Myocyte (in vitro differentiated cells): Measurements from ENCODE around the gene GALNT17. TPM values are rescaled to one million over a fixed set of nuclear protein-coding genes. Genes with fewer than 3 reads are reported as not detected.

Experiments
- DNase-seq: peaks from one replicate; pipeline ENCODE4 v3.0.0-alpha.2; 2012; ENCODE audit warnings: low read depth
- total RNA-seq: library from RNA; depleted of rRNA; stranded (reverse); fragments of >200 nt; gene quantifications from 2 replicates; pipeline ENCODE4 v1.2.3, GENCODE V29; 2014

Gene GALNT17
- total RNA-seq, 1 donor from 2014 or later, result 3.5 TPM

DNA sequence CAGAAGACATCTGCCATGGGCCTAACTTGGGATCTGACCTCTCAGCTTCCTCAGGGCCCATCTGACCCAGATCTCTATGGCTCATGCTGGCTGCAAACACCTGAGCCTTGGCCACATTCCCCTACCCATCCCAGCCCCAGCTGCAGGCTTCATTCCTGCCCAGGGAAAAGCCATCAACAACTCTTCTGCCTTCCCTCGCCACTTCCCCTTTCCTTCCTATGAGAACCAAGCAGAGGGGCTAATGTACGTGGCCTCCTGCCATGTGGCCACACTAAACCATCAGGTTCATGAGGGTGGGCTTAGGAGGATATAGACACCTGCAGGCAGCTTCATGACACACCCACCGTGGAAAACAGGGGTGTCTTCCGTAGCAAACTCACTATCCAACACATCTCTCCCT lies 312.2 kb downstream of the GALNT17 start:
- DNase-seq, result peak; percentile 42

DNA sequence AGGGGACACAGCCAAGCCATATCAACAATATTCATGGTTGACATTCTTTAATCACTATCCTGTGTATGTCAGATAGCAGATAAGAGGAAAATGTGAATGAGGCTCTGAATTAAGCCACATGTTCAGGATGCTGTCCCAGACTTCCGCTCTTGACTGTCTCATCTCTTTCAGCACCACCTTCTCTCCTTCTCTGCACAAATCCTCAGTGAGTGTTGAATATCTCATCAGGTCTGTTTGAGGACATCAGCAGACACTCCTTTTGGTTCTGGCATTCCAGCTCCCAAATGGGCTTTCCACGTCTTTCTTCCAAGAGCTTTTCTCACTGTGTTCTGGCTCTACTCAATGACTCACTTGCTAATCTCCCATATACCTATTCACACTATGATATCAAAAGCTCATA lies 321.7 kb downstream of the GALNT17 start:
- DNase-seq, result no peak

- peak; percentile 30 for DNase-seq
Observed at GRCh38 chr7:71454981-71455380, 323.0 kb downstream of the GALNT17 start.

- no peak for DNase-seq
Observed at GRCh38 chr7:71457021-71457420, 325.1 kb downstream of the GALNT17 start.

GRCh38 chr7:71457846-71458590 lies 326.1 kb downstream of the GALNT17 start:
- DNase-seq, result peak; percentile 26

- DNase-seq, result peak; percentile 85
Observed at GRCh38 chr7:71459132-71459531, 327.2 kb downstream of the GALNT17 start.

DNA sequence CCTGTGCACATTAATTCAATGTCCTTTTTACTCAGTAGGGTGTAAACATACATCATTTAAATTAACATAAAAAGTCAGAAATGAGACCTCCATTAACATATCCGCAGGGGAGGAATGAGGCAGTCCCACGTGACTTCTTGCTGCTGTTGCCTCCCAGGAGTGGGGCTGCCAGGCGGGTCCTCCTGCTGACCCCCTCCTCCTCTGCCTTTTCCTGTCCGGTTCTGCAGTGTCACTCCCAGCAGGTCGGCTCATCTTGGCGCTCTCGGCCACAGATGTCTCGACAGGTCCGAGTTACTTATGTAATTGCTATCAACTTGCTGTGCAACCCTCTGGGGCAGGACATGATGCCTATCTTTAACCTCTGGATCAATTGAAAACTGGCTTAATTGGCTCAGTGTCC lies 329.6 kb downstream of the GALNT17 start:
- no peak for DNase-seq

GRCh38 chr7:71465741-71466189 lies 333.8 kb downstream of the GALNT17 start:
- DNase-seq, result no peak

GRCh38 chr7:71466448-71467145 lies 334.7 kb downstream of the GALNT17 start:
- DNase-seq, result no peak

- no peak for DNase-seq
Observed at GRCh38 chr7:71470326-71470725, 338.4 kb downstream of the GALNT17 start.

GRCh38 chr7:71470830-71471229 lies 338.9 kb downstream of the GALNT17 start:
- no peak for DNase-seq

DNA sequence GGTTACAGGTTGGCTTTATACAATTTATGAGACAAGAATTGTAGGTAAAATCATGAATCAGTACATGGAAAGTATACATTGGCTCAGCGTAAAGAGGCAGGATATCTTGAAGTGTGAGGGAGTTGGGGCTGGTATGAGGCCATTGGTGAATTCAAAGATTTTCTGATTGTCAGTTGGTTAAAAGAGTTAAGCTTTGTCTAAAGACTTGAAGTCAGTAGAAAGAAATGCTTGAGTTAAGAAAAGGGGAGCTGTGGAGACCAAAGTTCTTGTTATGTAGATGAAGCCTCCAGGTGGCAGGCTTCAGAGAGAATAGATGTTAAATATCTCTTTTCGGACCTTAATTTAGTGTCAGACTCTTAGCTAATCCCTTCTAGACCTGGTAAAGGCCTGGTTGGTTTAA lies 341.0 kb downstream of the GALNT17 start:
- no peak for DNase-seq

DNA sequence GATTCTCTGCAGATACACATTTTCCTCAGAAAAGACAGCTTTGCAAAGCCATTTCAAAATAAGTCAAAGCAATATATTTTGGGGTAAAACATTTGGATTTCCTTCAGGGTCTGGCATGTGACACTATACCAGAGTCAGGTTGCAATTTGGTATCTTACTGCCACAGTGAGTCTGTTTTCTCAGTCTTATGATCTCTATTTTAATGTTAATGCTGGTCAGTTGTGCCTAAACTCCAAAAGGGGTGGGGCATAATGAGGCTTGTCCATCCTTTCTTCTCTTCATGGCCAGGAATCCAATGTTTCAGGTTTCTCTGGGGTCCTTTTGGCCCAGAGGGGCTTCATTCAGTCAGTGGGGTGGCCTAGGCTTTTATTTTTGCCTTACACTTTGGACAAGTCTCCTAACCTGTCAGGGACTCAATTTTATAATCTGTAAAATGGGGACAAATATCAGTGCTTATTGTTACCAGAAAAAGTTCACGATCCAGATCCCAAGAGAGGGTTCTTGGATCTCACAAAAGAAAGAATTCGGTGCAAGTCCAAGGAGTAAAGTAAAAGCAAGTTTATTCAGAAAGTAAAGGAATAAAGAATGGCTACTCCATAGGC lies 341.5 kb downstream of the GALNT17 start:
- DNase-seq, result no peak

DNA sequence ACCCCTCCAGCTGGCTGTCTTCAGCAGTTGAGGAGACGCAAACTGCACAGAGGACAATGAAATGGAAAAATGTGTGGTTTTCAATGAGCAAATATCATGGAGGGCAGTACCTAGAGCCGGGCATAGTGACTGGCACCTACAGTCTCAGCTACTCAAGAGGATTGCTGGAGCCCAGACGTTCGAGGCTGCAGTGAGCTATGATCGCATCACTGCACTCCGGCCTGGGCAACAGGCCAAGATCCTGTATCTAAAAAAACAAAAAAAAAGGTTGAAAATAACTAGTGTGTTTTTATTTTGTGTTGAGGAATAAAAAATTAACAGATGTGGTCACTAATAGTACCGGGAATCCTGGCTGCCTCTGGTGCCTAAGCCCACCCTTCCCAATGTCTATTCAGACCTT lies 345.5 kb downstream of the GALNT17 start:
- DNase-seq, result no peak

DNA sequence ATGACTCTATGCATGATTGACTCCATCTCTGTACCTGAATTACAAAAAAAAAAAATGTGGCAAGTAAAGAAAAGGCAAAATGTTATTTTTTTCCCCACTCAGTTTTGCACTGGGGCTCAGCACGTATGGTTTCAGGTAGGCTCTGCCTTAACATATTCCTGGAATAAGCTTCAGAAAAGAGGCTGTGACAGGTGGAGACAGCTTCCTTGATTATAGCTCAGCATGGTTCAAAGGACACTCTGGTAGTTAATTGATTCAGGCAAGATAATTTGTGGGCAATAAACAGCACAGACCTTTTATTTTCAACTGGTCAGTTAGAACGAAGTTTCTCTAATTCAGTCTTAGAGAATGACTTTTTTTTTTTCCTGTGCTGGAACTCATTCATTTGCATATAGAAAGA lies 347.3 kb downstream of the GALNT17 start:
- no peak for DNase-seq

DNA sequence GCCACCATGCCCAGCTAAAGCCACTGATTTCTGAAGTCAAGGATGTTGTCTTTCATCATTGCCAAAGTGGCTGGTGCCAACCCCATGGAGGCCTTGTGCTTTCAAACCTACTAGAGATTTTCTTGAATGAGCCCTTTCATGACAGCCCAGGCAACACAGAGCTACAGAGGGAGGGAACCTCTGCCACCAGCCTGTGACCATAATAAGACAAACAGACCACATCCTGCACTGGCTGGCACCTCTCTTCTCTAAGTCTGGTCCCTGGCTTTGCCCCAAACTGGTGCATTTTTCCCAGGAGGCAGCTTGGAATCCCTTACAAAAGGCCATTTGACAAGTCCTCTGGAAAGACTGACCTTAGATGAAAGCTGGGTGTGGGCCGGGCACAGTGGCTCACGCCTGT lies 348.8 kb downstream of the GALNT17 start:
- peak; percentile 24 for DNase-seq

GRCh38 chr7:71482284-71482683 lies 350.3 kb downstream of the GALNT17 start:
- DNase-seq, result no peak

DNA sequence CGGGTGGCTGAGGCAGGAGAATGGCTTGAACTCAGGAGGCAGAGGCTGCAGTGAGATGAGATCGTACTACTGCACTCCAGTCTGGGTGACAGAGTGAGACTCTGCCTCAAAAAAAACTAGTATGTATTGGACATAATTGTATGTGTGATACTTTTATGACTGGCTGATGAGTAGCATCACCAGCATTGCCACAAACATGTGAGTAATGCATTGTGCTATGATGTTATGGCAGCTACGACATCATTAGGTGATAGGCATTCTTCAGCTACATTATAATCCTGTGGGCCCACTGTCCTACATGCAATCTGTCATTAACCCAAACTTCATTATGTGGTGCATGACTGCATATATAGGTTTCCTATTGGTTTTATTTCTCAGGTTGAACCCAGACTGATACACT lies 352.4 kb downstream of the GALNT17 start:
- no peak for DNase-seq

GRCh38 chr7:71485586-71485985 lies 353.6 kb downstream of the GALNT17 start:
- no peak for DNase-seq

- DNase-seq, result no peak
Observed at GRCh38 chr7:71486414-71486813, 354.5 kb downstream of the GALNT17 start.

DNA sequence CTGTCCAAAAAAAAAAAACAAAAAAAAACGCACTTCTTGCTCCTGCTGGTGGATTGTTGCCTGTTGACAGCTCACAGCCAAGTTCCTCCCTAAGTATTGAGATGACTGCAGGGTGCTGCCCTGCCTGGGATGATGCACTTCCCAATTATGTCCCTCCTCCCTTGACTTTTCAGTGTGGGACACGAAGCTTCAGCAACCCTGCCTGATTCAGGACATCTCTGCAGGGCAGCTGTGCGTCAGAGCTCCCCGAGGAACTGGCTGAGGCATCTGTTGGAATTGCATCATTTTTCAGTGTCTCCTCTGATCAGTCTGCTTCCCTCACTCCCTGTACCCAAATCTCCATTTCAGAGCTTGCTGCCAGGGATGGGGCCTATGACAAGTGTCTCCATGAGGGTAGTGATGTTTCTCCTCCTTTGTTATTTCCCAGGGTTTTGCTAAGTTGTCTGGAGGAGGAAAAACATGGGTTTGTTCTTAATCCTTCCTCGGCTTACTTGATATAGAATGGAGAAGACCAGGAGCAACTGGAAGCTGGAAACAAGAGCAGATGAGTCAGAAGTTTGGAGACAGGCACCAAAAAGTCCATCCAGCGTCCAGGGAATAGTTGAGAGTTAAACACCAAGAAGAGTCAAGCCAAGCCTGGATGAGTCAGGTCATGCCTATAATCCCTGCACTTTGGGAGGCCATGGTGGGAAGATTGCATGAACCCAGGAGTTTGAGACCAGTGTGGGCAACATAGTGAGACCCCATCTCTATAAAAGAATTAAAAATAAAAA lies 355.1 kb downstream of the GALNT17 start:
- peak; percentile 84 for DNase-seq

DNA sequence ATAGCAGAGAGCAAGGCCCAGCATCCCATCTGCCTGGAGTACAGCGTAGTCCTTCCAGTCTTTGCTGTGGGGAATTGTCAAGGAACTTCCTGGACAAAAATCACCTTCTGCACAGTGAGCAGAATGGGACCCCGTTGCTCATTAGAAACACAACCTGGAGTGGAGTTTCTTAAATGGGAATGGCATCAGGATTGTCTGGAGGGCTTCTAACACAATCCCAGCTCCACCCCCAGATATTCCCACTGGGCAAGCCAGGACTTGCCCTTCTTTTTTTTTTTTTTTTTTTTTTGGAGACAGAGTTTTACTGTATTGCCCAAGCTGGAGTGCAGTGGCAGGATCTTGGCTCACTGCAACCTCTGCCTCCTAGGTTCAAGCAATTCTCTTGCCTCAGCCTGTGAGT lies 356.4 kb downstream of the GALNT17 start:
- peak; percentile 80 for DNase-seq
